ENCODE results near the gene CYP1A2.

The CYP1A2 gene

GRCh38 chr15:74710319-74711094, 38.1 kb upstream of the CYP1A2 start:
- Histone ChIP-seq H4K20me1 (ENCODE audit: insufficient read depth, low read length) (no peaks in the 10 kb centered on the region), H3K9me3 (replicated peaks; ENCODE audit: insufficient read depth, low read length) (no peaks in the 10 kb centered on the region), H3F3A (ENCODE audit: insufficient read depth, low read length) (no peaks in the 10 kb centered on the region), H3K27me3 (replicated peaks; ENCODE audit: insufficient read depth, low read length) (peaks cover 8% of the 10 kb centered on the region; the same call in 1 of the 2 replicates), H3K79me2 (ENCODE audit: low read length) (no peaks in the 10 kb centered on the region), H3K36me3 (replicated peaks; ENCODE audit: insufficient read depth, low read length) (no peaks in the 10 kb centered on the region), H3K27ac (ENCODE audit: low read length) (no peak overlapping the region), H3K4me3 (ENCODE audit: low read length) (no peak overlapping the region), H3K9me2 (replicated peaks; ENCODE audit: insufficient read depth, low read length) (no peaks in the 10 kb centered on the region), H3K9ac (ENCODE audit: low read length) (no peak overlapping the region), H2AFZ (ENCODE audit: low read length) (no peak overlapping the region), H3K4me2 (ENCODE audit: low read depth, low read length) (no peak overlapping the region), H3K4me1 (ENCODE audit: low read length) (no peaks in the 10 kb centered on the region)
- no peak for TF ChIP-seq CTCF (IDR thresholded peaks at IDR 0.05; ENCODE audit: low read length)
- TF ChIP-seq EZH2 (optimal IDR thresholded peaks at IDR 0.05; ENCODE audit: low read depth, low read length), result no peak
- TF ChIP-seq EZH2phosphoT487 (IDR thresholded peaks at IDR 0.05; ENCODE audit: low read length), result no peak
- DNase-seq, result no peak

GRCh38 chr15:74712311-74712710, 36.3 kb upstream of the CYP1A2 start:
- TF ChIP-seq CTCF (IDR thresholded peaks at IDR 0.05; ENCODE audit: low read length) (no peak), EZH2phosphoT487 (IDR thresholded peaks at IDR 0.05; ENCODE audit: low read length) (no peak), EZH2 (optimal IDR thresholded peaks at IDR 0.05; ENCODE audit: low read depth, low read length) (no peak)
- H3F3A ChIP-seq (ENCODE audit: insufficient read depth, low read length), result no peaks in the 10 kb centered on the region
- H3K4me1 ChIP-seq (ENCODE audit: low read length), result no peaks in the 10 kb centered on the region
- no peaks in the 10 kb centered on the region for H4K20me1 ChIP-seq (ENCODE audit: insufficient read depth, low read length)
- no peak overlapping the region for H3K27ac ChIP-seq (ENCODE audit: low read length)
- H3K36me3 ChIP-seq (replicated peaks; ENCODE audit: insufficient read depth, low read length), result no peaks in the 10 kb centered on the region
- H3K9me2 ChIP-seq (replicated peaks; ENCODE audit: insufficient read depth, low read length), result no peaks in the 10 kb centered on the region
- H3K9ac ChIP-seq (ENCODE audit: low read length), result no peak overlapping the region
- no peaks in the 10 kb centered on the region for H3K79me2 ChIP-seq (ENCODE audit: low read length)
- H2AFZ ChIP-seq (ENCODE audit: low read length), result no peak overlapping the region
- H3K4me3 ChIP-seq (ENCODE audit: low read length), result no peak overlapping the region
- H3K4me2 ChIP-seq (ENCODE audit: low read depth, low read length), result no peak overlapping the region
- no peak for DNase-seq
- H3K9me3 ChIP-seq (replicated peaks; ENCODE audit: insufficient read depth, low read length), result no peaks in the 10 kb centered on the region
- peaks cover 4% of the 10 kb centered on the region; the same call in 1 of the 2 replicates for H3K27me3 ChIP-seq (replicated peaks; ENCODE audit: insufficient read depth, low read length)

GRCh38 chr15:74716651-74717050, 32.0 kb upstream of the CYP1A2 start:
- Histone ChIP-seq H3K9ac (ENCODE audit: low read length) (no peak overlapping the region), H4K20me1 (ENCODE audit: insufficient read depth, low read length) (no peaks in the 10 kb centered on the region), H2AFZ (ENCODE audit: low read length) (no peak overlapping the region), H3K4me2 (ENCODE audit: low read depth, low read length) (no peak overlapping the region), H3K9me3 (replicated peaks; ENCODE audit: insufficient read depth, low read length) (no peaks in the 10 kb centered on the region), H3F3A (ENCODE audit: insufficient read depth, low read length) (no peaks in the 10 kb centered on the region), H3K27ac (ENCODE audit: low read length) (no peak overlapping the region), H3K4me1 (ENCODE audit: low read length) (no peaks in the 10 kb centered on the region), H3K79me2 (ENCODE audit: low read length) (no peaks in the 10 kb centered on the region), H3K36me3 (replicated peaks; ENCODE audit: insufficient read depth, low read length) (no peaks in the 10 kb centered on the region), H3K27me3 (replicated peaks; ENCODE audit: insufficient read depth, low read length) (no peaks in the 10 kb centered on the region), H3K9me2 (replicated peaks; ENCODE audit: insufficient read depth, low read length) (no peaks in the 10 kb centered on the region), H3K4me3 (ENCODE audit: low read length) (no peak overlapping the region)
- no peak for DNase-seq
- no peak for TF ChIP-seq EZH2 (optimal IDR thresholded peaks at IDR 0.05; ENCODE audit: low read depth, low read length)
- TF ChIP-seq EZH2phosphoT487 (IDR thresholded peaks at IDR 0.05; ENCODE audit: low read length), result no peak
- TF ChIP-seq CTCF (IDR thresholded peaks at IDR 0.05; ENCODE audit: low read length), result no peak
